ENCODE data around the gene NDRG2. TPM values are rescaled to one million over a fixed set of nuclear protein-coding genes. Genes with fewer than 3 reads are reported as not detected.
A peak's percentile ranks its signal among the peaks of the same experiment; 100 is the strongest.

The NDRG2 gene
- total and polyA plus RNA-seq, 9 of the 15 experiments (the other 6 are each of a cell fraction or from before 2014, with no cell fraction given), result 10.1 to 105 (median 41.0) TPM

DNA sequence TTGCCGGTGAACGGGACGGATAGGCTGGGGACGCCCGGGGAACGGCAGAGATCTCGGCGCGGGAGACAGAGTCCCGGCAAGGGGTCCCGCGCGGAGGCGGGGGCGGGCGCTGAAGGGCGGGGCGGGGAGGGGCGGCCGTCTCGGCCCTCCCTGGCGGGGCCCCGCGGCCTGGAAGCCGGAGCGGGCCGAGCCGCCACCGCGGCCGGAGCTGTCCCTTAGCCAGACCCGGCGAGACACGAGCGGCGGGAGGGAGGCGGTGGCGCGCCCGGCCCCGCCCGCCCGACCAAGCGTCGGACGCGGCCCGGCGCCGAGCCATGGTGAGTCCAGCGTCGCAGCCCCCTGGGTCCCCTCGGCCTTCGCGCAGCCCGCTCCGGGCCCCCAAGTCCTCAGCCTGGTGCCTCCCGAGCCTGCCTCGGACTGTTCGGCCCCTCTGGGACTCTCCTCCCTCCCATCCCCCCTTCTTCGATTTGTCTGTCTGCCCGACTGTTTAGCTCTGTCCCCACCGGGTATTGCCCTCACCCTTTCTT lies 45.3 kb upstream of the NDRG2 start, which contains the start of gene ARHGEF40 (continued):
- TF ChIP-seq ARID2 (IDR thresholded peaks at IDR 0.05) (no peak), PHF8 (IDR thresholded peaks at IDR 0.05; ENCODE audit: borderline replicate concordance, low read length) (peak; percentile 46; the same call in 1 of the 2 replicates), ZBED1 (IDR thresholded peaks at IDR 0.05) (no peak), RB1 (IDR thresholded peaks at IDR 0.05; ENCODE audit: low read depth) (0 out of 2 replicates have a peak, but pooled peaks have one; percentile 11)

- Histone ChIP-seq H4K20me1 (replicated peaks; ENCODE audit: control insufficient read depth, insufficient read depth, low read length) (no peaks in the 10 kb centered on the region), H3K4me2 (ENCODE audit: insufficient read depth, low read length) (peak overlapping the region; percentile 62; the same call in 1 of the 2 replicates), H3K27ac (ENCODE audit: extremely low read depth, low read depth, low read length) (no peak overlapping the region), H3K9ac (ENCODE audit: insufficient read depth in 1 of 2, low read depth in 2 of 2, low read length in 2 of 2) (peak overlapping the region in 1 of 2 experiments; percentile 91; a peak in 2 of 4 replicates), H3K79me2 (ENCODE audit: control insufficient read depth, insufficient read depth, low read length) (no peaks in the 10 kb centered on the region; the same call in 2 of the 3 replicates), H3K9me3 (replicated peaks; ENCODE audit: control insufficient read depth, insufficient read depth, low read depth, low read length) (no peaks in the 10 kb centered on the region), H3K4me3 (peak overlapping the region; percentile 41), H3K4me1 (replicated peaks in 1 of 2; ENCODE audit: control insufficient read depth in 2 of 2, insufficient read depth in 2 of 2, low read length in 2 of 2) (peaks cover 2 to 40% of the 10 kb centered on the region in 2 experiments; a peak in 3 of 5 replicates), H3K9me1 (ENCODE audit: control insufficient read depth, insufficient read depth, low read length) (no peaks in the 10 kb centered on the region), H2AFZ (ENCODE audit: low read depth, low read length) (peak overlapping the region; percentile 40; the same call in 1 of the 2 replicates), H3K36me3 (ENCODE audit: control insufficient read depth, insufficient read depth, low read length) (no peaks in the 10 kb centered on the region), H3K27me3 (ENCODE audit: control insufficient read depth in 2 of 2, insufficient read depth in 2 of 2, low read length in 2 of 2) (no peaks in the 10 kb centered on the region)
- intact Hi-C loops (cut with micrococcal nuclease), result no loop called here
- ChIA-PET CTCF (ENCODE audit: low intra/inter-chr PET ratio) (interaction anchor here (0.6 to 4.6 kb wide), 4 partner anchors 23 to 312 kb away, joined by 3 to 54 read pairs (median 9); no protein-coding TSS in a partner anchor), POLR2A (interaction anchor here (0.5 to 1.9 kb wide), 2 partner anchors 33 to 140 kb away, joined by 3 to 4 read pairs; no protein-coding TSS in a partner anchor)
- no TSS peak for BruUV-seq (replicated peaks)
- TF ChIP-seq C11orf30 (IDR thresholded peaks at IDR 0.05; ENCODE audit: low read depth) (no peak), E2F8 (IDR thresholded peaks at IDR 0.05; ENCODE audit: low read depth, partially characterized antibody) (peak; percentile 51)
- in situ Hi-C loops (cut with MboI), result no loop called here
- no peak for DNase-seq (ENCODE audit: extremely low read depth in 1 of 4, low spot score in 3 of 4)
- no peak for FAIRE-seq
- ATAC-seq, result no peak
- 52% methylated on average over 14 of the region's 40 CpGs for WGBS (ENCODE audit: insufficient coverage, low coverage, missing lambda C conversion rate)
These were observed 44.7 kb upstream of the NDRG2 start for GRCh38 chr14:21069388-21070082.

Data from K562 (cell line).